Fibroblast of the conjunctiva (primary cell): ENCODE results near the gene PARD6A.

Experiments
- DNase-seq: peaks from one replicate; pipeline ENCODE4 v3.0.0-alpha.2; 2010; ENCODE audit warnings: low read depth

The PARD6A gene

GRCh38 chr16:67694611-67695010 lies 33.9 kb downstream of the PARD6A start:
- DNase-seq, result no peak

GRCh38 chr16:67697422-67698185 lies 36.8 kb downstream of the PARD6A start:
- no peak for DNase-seq

- DNase-seq, result no peak
Measured at GRCh38 chr16:67699265-67699664, 38.5 kb downstream of the PARD6A start.

- DNase-seq, result no peak
Measured at GRCh38 chr16:67701420-67701819, 40.7 kb downstream of the PARD6A start.

GRCh38 chr16:67702130-67702529 lies 41.4 kb downstream of the PARD6A start:
- DNase-seq, result no peak

GRCh38 chr16:67703626-67704025 lies 42.9 kb downstream of the PARD6A start:
- DNase-seq, result no peak

- no peak for DNase-seq
Measured at GRCh38 chr16:67704110-67704509, 43.4 kb downstream of the PARD6A start.

- DNase-seq, result no peak
Measured at GRCh38 chr16:67707210-67707609, 46.5 kb downstream of the PARD6A start.

- no peak for DNase-seq
Measured at GRCh38 chr16:67707790-67708189, 47.0 kb downstream of the PARD6A start.

GRCh38 chr16:67708368-67708771 lies 47.6 kb downstream of the PARD6A start:
- DNase-seq, result no peak

- DNase-seq, result no peak
Measured at GRCh38 chr16:67709050-67709449, 48.3 kb downstream of the PARD6A start.

- no peak for DNase-seq
Measured at GRCh38 chr16:67710607-67711006, 49.8 kb downstream of the PARD6A start.
